ENCODE data around the gene APOBEC3H. TPM values are rescaled to one million over a fixed set of nuclear protein-coding genes. Genes with fewer than 3 reads are reported as not detected.
A peak's percentile ranks its signal among the peaks of the same experiment; 100 is the strongest.

Gene APOBEC3H
- total and polyA plus RNA-seq, 8 donors = 0.23 to 1.3 (median 0.61) TPM; not detected in 4

- Histone ChIP-seq H3K36me3 (no peaks in the 10 kb centered on the region), H3K27ac (peak overlapping the region in 1 of 2 donors; percentile 57), H3K4me3 (no peak overlapping the region), H3K9me3 (no peaks in the 10 kb centered on the region), H3K4me1 (peaks cover 7 to 51% of the 10 kb centered on the region in 2 donors), H3K27me3 (peaks cover 0 to 10% of the 10 kb centered on the region in 2 donors)
- TF ChIP-seq CTCF (IDR thresholded peaks at IDR 0.05) = no peak
- intact Hi-C loops (cut with DNase I) = no loop called here
- DNase-seq (peak in 1 of 4 donors; percentile 9), ATAC-seq (no peak)
Measured at GRCh38 chr22:39094717-39095389, 2.2 kb upstream of the APOBEC3H start.

DNA sequence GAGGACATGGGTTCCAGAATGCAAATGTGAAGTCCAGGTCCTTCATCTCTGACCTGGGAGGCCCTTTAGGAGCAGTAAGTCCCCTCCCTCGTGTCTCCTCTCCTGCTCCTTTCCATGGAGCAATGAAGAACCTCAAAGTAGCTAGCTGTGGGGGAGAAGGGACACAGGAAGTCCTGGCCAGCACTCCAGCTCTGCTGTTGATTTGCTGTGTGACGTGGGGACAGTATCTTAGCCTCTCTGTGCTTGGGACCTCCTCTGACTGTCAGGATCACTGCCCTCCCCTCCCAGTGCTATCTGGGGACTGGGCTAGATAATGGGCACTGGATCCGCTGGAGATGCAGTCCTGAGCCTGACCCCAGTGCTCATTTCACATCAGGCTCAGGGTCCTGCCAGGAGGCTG is 1.1 kb upstream of the APOBEC3H start:
- intact Hi-C loops (cut with DNase I) = no loop called here
- H3K36me3 ChIP-seq = no peaks in the 10 kb centered on the region
- H3K9me3 ChIP-seq = no peaks in the 10 kb centered on the region
- H3K4me3 ChIP-seq = no peak overlapping the region
- DNase-seq = peak in 1 of 4 donors; percentile 16
- H3K4me1 ChIP-seq = peaks cover 7 to 50% of the 10 kb centered on the region in 2 donors
- no peak for ATAC-seq
- TF ChIP-seq CTCF (IDR thresholded peaks at IDR 0.05) = no peak
- no peak overlapping the region for H3K27ac ChIP-seq
- H3K27me3 ChIP-seq = no peaks in the 10 kb centered on the region

DNA sequence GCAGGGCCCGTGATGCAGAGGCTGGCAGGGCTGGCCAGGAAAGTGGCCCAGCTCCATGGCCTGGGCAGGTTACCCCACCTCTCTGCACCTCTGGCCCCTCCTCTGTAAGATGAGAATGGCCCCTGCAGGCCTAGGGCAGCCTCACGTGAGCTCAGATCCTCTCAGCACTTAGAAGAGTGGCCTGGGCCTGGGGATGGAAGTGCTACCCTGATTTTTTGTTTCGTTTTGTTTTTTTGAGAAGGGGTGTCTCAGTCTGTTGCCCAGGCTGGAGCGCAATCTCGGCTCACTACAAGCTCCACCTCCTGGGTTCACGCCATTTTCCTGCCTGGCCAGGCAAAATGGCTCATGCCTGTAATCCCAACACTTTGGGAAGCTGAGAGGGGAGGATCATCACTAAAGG is 982 bp downstream of the APOBEC3H start:
- Histone ChIP-seq H3K9me3 (no peaks in the 10 kb centered on the region), H3K27me3 (no peaks in the 10 kb centered on the region), H3K4me1 (peaks cover 7 to 34% of the 10 kb centered on the region in 2 donors), H3K4me3 (no peak overlapping the region), H3K36me3 (no peaks in the 10 kb centered on the region), H3K27ac (peak overlapping the region in 1 of 2 donors; percentile 42)
- no peak for ATAC-seq
- intact Hi-C loops (cut with DNase I) = no loop called here
- no peak for TF ChIP-seq CTCF (IDR thresholded peaks at IDR 0.05)
- no peak for DNase-seq

GRCh38 chr22:39098576-39098975 is 1.5 kb downstream of the APOBEC3H start:
- intact Hi-C loops (cut with DNase I) = no loop called here

More at GRCh38 chr22:39098576-39098975, 1.5 kb downstream of the APOBEC3H start:
- TF ChIP-seq CTCF (IDR thresholded peaks at IDR 0.05) = no peak
- no peak for ATAC-seq
- no peak overlapping the region for H3K27ac ChIP-seq
- H3K27me3 ChIP-seq = no peaks in the 10 kb centered on the region
- DNase-seq = no peak
- H3K36me3 ChIP-seq = no peaks in the 10 kb centered on the region
- H3K9me3 ChIP-seq = no peaks in the 10 kb centered on the region
- peaks cover 7 to 28% of the 10 kb centered on the region in 2 donors for H3K4me1 ChIP-seq
- H3K4me3 ChIP-seq = no peak overlapping the region

Measured in left lung (tissue), 10 donors.